Measurements from ENCODE around the gene DPYSL4. TPM values are rescaled to one million over a fixed set of nuclear protein-coding genes. Genes with fewer than 3 reads are reported as not detected.

DPYSL4 gene
- total RNA-seq, 4 donors from 2014 or later = 0.22 to 0.94 (median 0.34) TPM; not detected in 1

- TF ChIP-seq, protein P1, sequence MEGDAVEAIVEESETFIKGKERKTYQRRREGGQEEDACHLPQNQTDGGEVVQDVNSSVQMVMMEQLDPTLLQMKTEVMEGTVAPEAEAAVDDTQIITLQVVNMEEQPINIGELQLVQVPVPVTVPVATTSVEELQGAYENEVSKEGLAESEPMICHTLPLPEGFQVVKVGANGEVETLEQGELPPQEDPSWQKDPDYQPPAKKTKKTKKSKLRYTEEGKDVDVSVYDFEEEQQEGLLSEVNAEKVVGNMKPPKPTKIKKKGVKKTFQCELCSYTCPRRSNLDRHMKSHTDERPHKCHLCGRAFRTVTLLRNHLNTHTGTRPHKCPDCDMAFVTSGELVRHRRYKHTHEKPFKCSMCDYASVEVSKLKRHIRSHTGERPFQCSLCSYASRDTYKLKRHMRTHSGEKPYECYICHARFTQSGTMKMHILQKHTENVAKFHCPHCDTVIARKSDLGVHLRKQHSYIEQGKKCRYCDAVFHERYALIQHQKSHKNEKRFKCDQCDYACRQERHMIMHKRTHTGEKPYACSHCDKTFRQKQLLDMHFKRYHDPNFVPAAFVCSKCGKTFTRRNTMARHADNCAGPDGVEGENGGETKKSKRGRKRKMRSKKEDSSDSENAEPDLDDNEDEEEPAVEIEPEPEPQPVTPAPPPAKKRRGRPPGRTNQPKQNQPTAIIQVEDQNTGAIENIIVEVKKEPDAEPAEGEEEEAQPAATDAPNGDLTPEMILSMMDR (IDR thresholded peaks at IDR 0.05; ENCODE audit: low read depth) = no peak
These were observed 52.6 kb downstream of the DPYSL4 start for GRCh38 chr10:132239126-132240031.

DNA sequence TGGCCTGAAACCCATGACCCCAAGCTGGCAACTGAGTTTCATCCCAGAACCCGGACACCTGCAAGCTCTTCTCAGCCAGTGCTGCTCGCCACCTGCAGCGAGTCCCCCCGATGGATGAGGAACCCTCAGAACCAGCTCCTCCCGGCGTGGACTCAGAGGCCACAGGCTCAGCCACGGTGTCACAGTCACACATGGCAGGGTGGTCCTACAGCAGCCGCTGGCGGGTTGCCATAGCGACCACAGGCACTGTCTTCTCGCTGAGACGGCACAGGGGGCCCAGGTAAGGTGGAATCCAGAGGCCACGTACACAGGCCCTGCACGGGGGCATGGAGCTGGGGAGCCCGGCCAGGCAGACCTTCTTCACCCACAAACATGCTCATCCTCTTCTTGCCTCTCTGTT, 53.4 kb downstream of the DPYSL4 start:
- TF ChIP-seq, protein P1 (IDR thresholded peaks at IDR 0.05; ENCODE audit: low read depth) = no peak

DNA sequence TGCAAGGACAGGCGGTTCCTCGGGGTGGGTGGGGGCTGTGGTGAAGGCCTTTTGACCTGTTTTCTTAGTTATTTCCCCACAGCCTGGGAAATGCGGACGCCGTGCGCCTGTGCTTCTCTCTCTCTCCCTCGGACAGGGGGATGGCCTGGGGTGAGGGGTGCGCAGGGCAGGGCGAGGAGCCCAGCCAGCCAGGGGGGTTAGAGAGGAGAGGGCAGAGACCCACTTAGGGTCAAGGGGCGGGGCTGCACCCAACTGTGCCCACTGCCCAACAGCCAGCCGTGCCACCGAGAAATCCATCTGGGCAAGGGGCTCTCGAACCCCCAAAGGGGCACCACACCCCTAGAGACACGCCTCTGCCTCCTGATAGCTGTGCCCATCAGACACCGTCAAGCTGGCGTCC, 53.8 kb downstream of the DPYSL4 start:
- TF ChIP-seq, protein P1 (IDR thresholded peaks at IDR 0.05; ENCODE audit: low read depth) = no peak

DNA sequence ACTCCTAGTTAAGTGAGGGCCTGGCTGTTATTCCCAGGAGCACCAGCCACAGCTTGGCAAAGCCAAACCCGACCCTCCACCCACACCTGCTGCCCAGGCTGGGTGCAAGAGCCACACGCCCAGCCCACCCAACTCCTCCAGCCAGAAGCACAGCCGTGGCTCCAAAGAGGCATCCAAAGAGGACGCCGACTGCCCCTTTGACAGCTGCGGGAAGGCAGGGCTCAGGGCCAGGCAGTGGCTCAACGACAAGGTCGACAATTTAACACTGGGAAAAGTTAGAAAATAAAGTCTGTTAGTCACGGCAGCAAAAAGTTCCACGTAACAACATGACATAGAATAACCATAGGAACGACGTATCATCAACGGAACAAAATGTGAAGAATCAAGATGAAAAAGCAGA, 54.3 kb downstream of the DPYSL4 start:
- TF ChIP-seq, protein P1 (IDR thresholded peaks at IDR 0.05; ENCODE audit: low read depth) = no peak

- TF ChIP-seq, protein P1 (IDR thresholded peaks at IDR 0.05; ENCODE audit: low read depth) = no peak
These were observed 54.7 kb downstream of the DPYSL4 start for GRCh38 chr10:132241496-132241895.

- TF ChIP-seq, protein P1 (IDR thresholded peaks at IDR 0.05; ENCODE audit: low read depth) = no peak
These were observed 55.5 kb downstream of the DPYSL4 start for GRCh38 chr10:132242103-132242840.

GRCh38 chr10:132243141-132243540, 56.4 kb downstream of the DPYSL4 start:
- TF ChIP-seq, protein P1 (IDR thresholded peaks at IDR 0.05; ENCODE audit: low read depth) = no peak
